Stimulated activated CD4-positive, alpha-beta T cell treated with anti-CD3 and anti-CD28 coated beads, Interleukin-1b, Interleukin-23, amount 100 ng/mL, for 1 hour (primary cell): Measurements from ENCODE around the gene ZNF235.
"Not testable (repeated sequence)": the region's sequence is repeated elsewhere in the genome, so short reads cannot be mapped to it uniquely, and the experiment has no call there.

Experiments
- DNase-seq, 2 donors: peaks; one replicate each; pipeline ENCODE4 v3.0.0-alpha.2; 2020; ENCODE audit warnings: low read depth in 2 of 2

Gene ZNF235

GRCh38 chr19:44255705-44256411 lies 49.0 kb downstream of the ZNF235 start:
- no peak for DNase-seq

GRCh38 chr19:44254496-44254895 lies 50.3 kb downstream of the ZNF235 start:
- no peak for DNase-seq

- DNase-seq, result not testable (repeated sequence)
Measured at GRCh38 chr19:44253392-44253791, 51.4 kb downstream of the ZNF235 start.

GRCh38 chr19:44252332-44252731 lies 52.5 kb downstream of the ZNF235 start:
- DNase-seq, result not testable (repeated sequence)

GRCh38 chr19:44236384-44236783 lies 68.4 kb downstream of the ZNF235 start:
- DNase-seq, result no peak
